Smooth muscle cell (in vitro differentiated cells): ENCODE measurements around the gene COPZ2. TPM values are rescaled to one million over a fixed set of nuclear protein-coding genes. Genes with fewer than 3 reads are reported as not detected.

Experiments
- DNase-seq: peaks from one replicate; lab custom pipeline; 2025; ENCODE audit not compliant: unreplicated experiment; lab: John Stamatoyannopoulos, UW
- H2AFZ ChIP-seq: fragments of 200-600 bp; sonication (generic); 2 replicates; pipeline ENCODE4 v1.6.0; 2016; ENCODE audit warnings: antibody characterized with exemption, low read depth, mild to moderate bottlenecking
- H3F3A ChIP-seq: fragments of 200-600 bp; sonication (generic); 2 replicates; pipeline ENCODE4 v1.6.0; 2017; ENCODE audit warnings: antibody characterized with exemption, low read depth
- H3K27ac ChIP-seq: fragments of 200-600 bp; sonication (generic); 2 replicates; pipeline ENCODE4 v1.5.1; 2016; ENCODE audit warnings: low read depth, mild to moderate bottlenecking
- H3K27me3 ChIP-seq: fragments of 200-600 bp; sonication (generic); 2 replicates; pipeline ENCODE4 v1.6.1; 2016; ENCODE audit warnings: low read depth, mild to moderate bottlenecking
- H3K36me3 ChIP-seq: fragments of 200-600 bp; sonication (generic); 2 replicates; pipeline ENCODE4 v1.5.1; 2016; ENCODE audit warnings: low read depth
- H3K4me1 ChIP-seq: fragments of 200-600 bp; sonication (generic); 2 replicates; pipeline ENCODE4 v1.5.1; 2016; ENCODE audit warnings: low read depth
- H3K4me2 ChIP-seq: fragments of 200-600 bp; sonication (generic); 2 replicates; pipeline ENCODE4 v1.6.0; 2016; ENCODE audit warnings: mild to moderate bottlenecking
- H3K4me3 ChIP-seq: fragments of 200-600 bp; sonication (generic); 2 replicates; pipeline ENCODE4 v1.5.1; 2016; ENCODE audit warnings: mild to moderate bottlenecking
- H3K79me2 ChIP-seq: fragments of 200-600 bp; sonication (generic); 2 replicates; pipeline ENCODE4 v1.6.0; 2016; ENCODE audit warnings: low read depth, mild to moderate bottlenecking
- H3K9ac ChIP-seq: fragments of 200-600 bp; sonication (generic); 2 replicates; pipeline ENCODE4 v1.6.0; 2016; ENCODE audit warnings: low read depth
- H3K9me3 ChIP-seq: fragments of 200-600 bp; sonication (generic); replicated peaks from 2 replicates; pipeline ENCODE4 v1.5.1; 2016; ENCODE audit warnings: low read depth
- H4K20me1 ChIP-seq: fragments of 200-600 bp; sonication (generic); 2 replicates; pipeline ENCODE4 v1.6.0; 2016; ENCODE audit warnings: low read depth
- WGBS: methylation state at CpG from one replicate; pipeline ENCODE4 v1.1.7; 2016; ENCODE audit warnings: low lambda C conversion rate; 5-methylcytosine and 5-hydroxymethylcytosine counted together
- polyA plus RNA-seq: library from polyadenylated mRNA; unstranded; fragments of >200 nt; fragmentation: Nextera tagmentation; extraction: Ambion mirVana; gene quantifications from 2 replicates; pipeline ENCODE4 v1.2.1, GENCODE V29; 2016
- total RNA-seq: library from RNA; depleted of rRNA; stranded (reverse); fragments of >200 nt; gene quantifications from 2 replicates; pipeline ENCODE4 v1.2.3, GENCODE V29; 2014
- TF ChIP-seq, protein P1 (sequence below): fragments of 200-600 bp; sonication (generic); IDR thresholded peaks from 2 replicates; pipeline ENCODE4 v1.5.1; 2017; ENCODE audit warnings: borderline replicate concordance, mild to moderate bottlenecking, antibody characterized with exemption; ENCODE audit not compliant: insufficient read depth, poor library complexity, severe bottlenecking

COPZ2 gene
- total and polyA plus RNA-seq, 2 experiments from 2014 or later, result 70.6 to 257 TPM

DNA sequence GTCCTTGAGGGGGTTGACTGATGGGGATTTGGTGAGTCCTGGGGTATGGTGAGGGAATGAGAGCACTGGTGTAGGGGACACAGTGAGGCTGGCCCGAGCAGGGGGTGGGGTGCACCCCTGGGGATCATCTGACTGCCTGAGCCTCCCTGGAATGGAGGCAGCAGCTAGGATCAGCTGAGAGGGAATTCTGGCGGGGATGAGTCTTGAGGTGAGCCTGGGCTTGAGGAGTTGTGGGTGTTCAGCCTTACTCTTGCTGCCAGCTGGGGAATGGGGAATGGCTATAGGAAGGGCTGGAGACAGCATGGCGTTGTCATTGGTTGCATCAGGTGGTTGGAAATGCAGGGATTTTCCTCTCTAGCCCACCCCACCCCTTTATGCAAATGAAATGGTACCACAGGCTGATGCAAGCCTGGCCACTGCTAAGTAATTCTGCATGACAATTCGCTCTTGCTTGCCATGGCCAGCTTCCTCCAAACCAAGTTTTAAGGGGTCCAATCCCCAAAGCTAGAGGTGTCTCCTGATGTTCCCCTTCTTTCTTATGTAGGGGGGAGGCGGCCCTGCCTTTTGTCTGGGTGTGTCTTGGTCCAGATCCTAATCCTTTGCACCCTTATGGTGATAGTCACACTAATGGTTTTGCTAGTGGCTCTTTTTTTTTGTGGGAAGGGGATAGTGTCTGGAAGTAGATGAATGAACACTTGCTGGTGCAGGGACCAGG lies 18.1 kb upstream of the COPZ2 start:
- peaks cover 79% of the 10 kb centered on the region for H4K20me1 ChIP-seq
- peak overlapping the region; percentile 94 for H3K27ac ChIP-seq
- no peaks in the 10 kb centered on the region for H3K9me3 ChIP-seq
- DNase-seq, result peak; percentile 14
- peak overlapping the region; percentile 72 for H3K9ac ChIP-seq
- WGBS, result 40% methylated on average over 5 of the region's 5 CpGs
- no peaks in the 10 kb centered on the region for H3K27me3 ChIP-seq
- peaks cover 30% of the 10 kb centered on the region for H3F3A ChIP-seq
- TF ChIP-seq, protein P1, sequence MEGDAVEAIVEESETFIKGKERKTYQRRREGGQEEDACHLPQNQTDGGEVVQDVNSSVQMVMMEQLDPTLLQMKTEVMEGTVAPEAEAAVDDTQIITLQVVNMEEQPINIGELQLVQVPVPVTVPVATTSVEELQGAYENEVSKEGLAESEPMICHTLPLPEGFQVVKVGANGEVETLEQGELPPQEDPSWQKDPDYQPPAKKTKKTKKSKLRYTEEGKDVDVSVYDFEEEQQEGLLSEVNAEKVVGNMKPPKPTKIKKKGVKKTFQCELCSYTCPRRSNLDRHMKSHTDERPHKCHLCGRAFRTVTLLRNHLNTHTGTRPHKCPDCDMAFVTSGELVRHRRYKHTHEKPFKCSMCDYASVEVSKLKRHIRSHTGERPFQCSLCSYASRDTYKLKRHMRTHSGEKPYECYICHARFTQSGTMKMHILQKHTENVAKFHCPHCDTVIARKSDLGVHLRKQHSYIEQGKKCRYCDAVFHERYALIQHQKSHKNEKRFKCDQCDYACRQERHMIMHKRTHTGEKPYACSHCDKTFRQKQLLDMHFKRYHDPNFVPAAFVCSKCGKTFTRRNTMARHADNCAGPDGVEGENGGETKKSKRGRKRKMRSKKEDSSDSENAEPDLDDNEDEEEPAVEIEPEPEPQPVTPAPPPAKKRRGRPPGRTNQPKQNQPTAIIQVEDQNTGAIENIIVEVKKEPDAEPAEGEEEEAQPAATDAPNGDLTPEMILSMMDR, result no peak
- peaks cover 31% of the 10 kb centered on the region for H3K4me1 ChIP-seq
- H3K79me2 ChIP-seq, result peaks cover 69% of the 10 kb centered on the region
- no peak overlapping the region for H2AFZ ChIP-seq
- peak overlapping the region; percentile 85 for H3K4me2 ChIP-seq
- H3K4me3 ChIP-seq, result no peak overlapping the region
- H3K36me3 ChIP-seq, result no peaks in the 10 kb centered on the region

GRCh38 chr17:48054238-48055185 lies 16.9 kb upstream of the COPZ2 start:
- WGBS, result 9% methylated on average over 27 of the region's 34 CpGs
- no peak overlapping the region for H2AFZ ChIP-seq
- DNase-seq, result peak; percentile 41
- H3F3A ChIP-seq, result peaks cover 37% of the 10 kb centered on the region
- H3K27ac ChIP-seq, result peak overlapping the region; percentile 94
- peaks cover 74% of the 10 kb centered on the region for H4K20me1 ChIP-seq
- H3K9me3 ChIP-seq, result no peaks in the 10 kb centered on the region
- peaks cover 40% of the 10 kb centered on the region for H3K4me1 ChIP-seq
- H3K4me2 ChIP-seq, result peak overlapping the region; percentile 85
- TF ChIP-seq, protein P1, result no peak
- no peaks in the 10 kb centered on the region for H3K36me3 ChIP-seq
- peaks cover 69% of the 10 kb centered on the region for H3K79me2 ChIP-seq
- no peaks in the 10 kb centered on the region for H3K27me3 ChIP-seq
- peak overlapping the region; percentile 44 for H3K9ac ChIP-seq
- peak overlapping the region; percentile 40 for H3K4me3 ChIP-seq

DNA sequence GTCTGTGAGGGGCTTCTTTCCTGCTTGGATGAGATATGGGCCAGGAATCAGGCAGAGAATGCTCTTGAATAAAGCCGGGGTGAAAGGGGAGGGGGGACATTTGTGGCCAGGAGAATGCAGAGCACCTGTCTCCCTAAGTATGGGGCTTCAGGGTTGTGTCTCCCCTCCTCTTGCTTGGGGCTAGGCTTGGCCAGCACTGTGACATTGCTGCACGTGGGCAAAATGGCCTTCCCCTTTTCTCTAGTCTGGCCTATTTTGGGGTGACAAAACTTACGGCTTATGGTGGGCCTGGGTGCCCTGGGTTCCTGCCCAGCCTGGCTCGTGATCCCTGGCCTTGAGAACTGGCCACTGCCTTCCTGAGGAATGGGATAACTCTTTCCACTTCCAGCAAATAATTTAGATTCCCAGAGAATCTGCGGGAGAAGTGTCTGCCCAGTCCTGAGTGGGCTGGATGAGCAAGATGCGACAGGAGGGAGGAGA lies 16.2 kb upstream of the COPZ2 start:
- peaks cover 70% of the 10 kb centered on the region for H4K20me1 ChIP-seq
- 37% methylated on average over 6 of the region's 6 CpGs for WGBS
- TF ChIP-seq, protein P1, result no peak

More for the DNA sequence above, 16.2 kb upstream of the COPZ2 start:
- H3K36me3 ChIP-seq, result no peaks in the 10 kb centered on the region
- H3K79me2 ChIP-seq, result peaks cover 71% of the 10 kb centered on the region
- H3K4me1 ChIP-seq, result peaks cover 44% of the 10 kb centered on the region
- no peaks in the 10 kb centered on the region for H3K9me3 ChIP-seq
- peaks cover 43% of the 10 kb centered on the region for H3F3A ChIP-seq
- no peak for DNase-seq
- H3K4me3 ChIP-seq, result no peak overlapping the region
- peak overlapping the region; percentile 85 for H3K4me2 ChIP-seq
- H3K27ac ChIP-seq, result peak overlapping the region; percentile 94
- no peaks in the 10 kb centered on the region for H3K27me3 ChIP-seq
- peak overlapping the region; percentile 90 for H3K9ac ChIP-seq
- no peak overlapping the region for H2AFZ ChIP-seq
